ENCODE measurements around the gene PLCD3. TPM values are rescaled to one million over a fixed set of nuclear protein-coding genes. Genes with fewer than 3 reads are reported as not detected.
A peak's percentile ranks its signal among the peaks of the same experiment; 100 is the strongest.

PLCD3 gene
- total and polyA plus RNA-seq, 2 of the 13 experiments (the other 11 are each of a cell fraction or from before 2014, with no cell fraction given): 11.3 to 39.1 TPM

- TF ChIP-seq CCAR2 (optimal IDR thresholded peaks at IDR 0.05; ENCODE audit: low read depth, low read length) (no peak), ZNF34 (CRISPR knock-in tag; IDR thresholded peaks at IDR 0.05; ENCODE audit: borderline replicate concordance) (0 out of 2 replicates have a peak, but pooled peaks have one; percentile 46), GFI1 (CRISPR knock-in tag; IDR thresholded peaks at IDR 0.05; ENCODE audit: borderline replicate concordance) (no peak), ZFP37 (CRISPR knock-in tag; IDR thresholded peaks at IDR 0.05; ENCODE audit: borderline replicate concordance) (0 out of 2 replicates have a peak, but pooled peaks have one; percentile 83), SRSF1 (optimal IDR thresholded peaks at IDR 0.05; ENCODE audit: low read depth, low read length) (no peak), ZNF18 (CRISPR knock-in tag; IDR thresholded peaks at IDR 0.05; ENCODE audit: insufficient replicate concordance) (no peak), ZNF749 (CRISPR knock-in tag; IDR thresholded peaks at IDR 0.05; ENCODE audit: borderline replicate concordance) (no peak), EP300 (IDR thresholded peaks at IDR 0.05; ENCODE audit: low read depth in 2 of 2, low read length in 2 of 2) (no peak), EP300 (CRISPR knock-in tag; IDR thresholded peaks at IDR 0.05; ENCODE audit: borderline replicate concordance) (no peak), ZFP41 (CRISPR knock-in tag; IDR thresholded peaks at IDR 0.05; ENCODE audit: borderline replicate concordance) (no peak), GATAD2A (CRISPR knock-in tag; IDR thresholded peaks at IDR 0.05) (peak; percentile 30; the same call in 1 of the 2 replicates), ZNF703 (CRISPR knock-in tag; IDR thresholded peaks at IDR 0.05; ENCODE audit: borderline replicate concordance) (no peak), ZNF264 (CRISPR knock-in tag; IDR thresholded peaks at IDR 0.05) (peak; percentile 58; the same call in 1 of the 2 replicates)
Observed at GRCh38 chr17:45060382-45060796, 71.9 kb downstream of the PLCD3 start (continued).

Small RNA genes lying within 50 kb of the gene (microRNA-seq; reads per million reads assigned to microRNA genes)
- 0.51 reads per million for gene MIR6784

Small RNA genes lying within 50 kb of the gene (small RNA-seq; reads per million reads assigned to genes)
- 0 reads per million in 3 experiments for gene MIR6784 (ENCODE audit: insufficient read depth in 2 of 3, insufficient read length in 3 of 3, low read depth in 2 of 3, low replicate concordance in 1 of 3)
- gene RF00019 (ENCODE audit: insufficient read depth in 2 of 3, insufficient read length in 3 of 3, low read depth in 2 of 3, low replicate concordance in 1 of 3): 0 reads per million in 3 experiments

Other genes starting within 250 kb of the PLCD3 start
- 137 and 310 TPM in 2 replicates for gene EFTUD2, start 233.1 kb downstream of the PLCD3 start, total RNA-seq (2016; rRNA removed; fragmentation: Illumina TruSeq; extraction: Trizol)
- gene EFTUD2, start 233.1 kb downstream of the PLCD3 start, polyA plus RNA-seq (2011; rRNA removed): 107 and 111 TPM in 2 replicates
- 0.11 and 0.35 TPM in 2 replicates for gene GFAP, start 217.0 kb downstream of the PLCD3 start, total RNA-seq (2016; rRNA removed; fragmentation: Illumina TruSeq; extraction: Trizol)
- 0.16 and 0.29 TPM in 2 replicates for gene GFAP, start 217.0 kb downstream of the PLCD3 start, polyA plus RNA-seq (2011; rRNA removed)
- 14.5 and 15.3 TPM in 2 replicates for gene KIF18B, start 184.7 kb downstream of the PLCD3 start, total RNA-seq (2016; rRNA removed; fragmentation: Illumina TruSeq; extraction: Trizol)
- 13.2 and 15.2 TPM in 2 replicates for gene KIF18B, start 184.7 kb downstream of the PLCD3 start, polyA plus RNA-seq (2011; rRNA removed)
- 0.11 TPM in 1 of 2 replicates, not detected in the other for gene C1QL1, start 164.2 kb downstream of the PLCD3 start, total RNA-seq (2016; rRNA removed; fragmentation: Illumina TruSeq; extraction: Trizol)
- gene C1QL1, start 164.2 kb downstream of the PLCD3 start, polyA plus RNA-seq (2011; rRNA removed): 0.07 and 0.11 TPM in 2 replicates
- gene DCAKD, start 80.9 kb downstream of the PLCD3 start, total RNA-seq (2016; rRNA removed; fragmentation: Illumina TruSeq; extraction: Trizol): 29.2 and 31.1 TPM in 2 replicates
- gene DCAKD, start 80.9 kb downstream of the PLCD3 start, polyA plus RNA-seq (2011; rRNA removed): 25.9 and 30.2 TPM in 2 replicates
- gene NMT1, start 71.2 kb downstream of the PLCD3 start, total RNA-seq (2016; rRNA removed; fragmentation: Illumina TruSeq; extraction: Trizol): 142 and 194 TPM in 2 replicates
- gene NMT1, start 71.2 kb downstream of the PLCD3 start, polyA plus RNA-seq (2011; rRNA removed): 71.9 and 75.7 TPM in 2 replicates
- 8.8 and 16.1 TPM in 2 replicates for gene ACBD4, start 3.2 kb upstream of the PLCD3 start, total RNA-seq (2016; rRNA removed; fragmentation: Illumina TruSeq; extraction: Trizol)
- gene ACBD4, start 3.2 kb upstream of the PLCD3 start, polyA plus RNA-seq (2011; rRNA removed): 26.9 and 34.1 TPM in 2 replicates
- gene HEXIM1, start 16.0 kb upstream of the PLCD3 start, total RNA-seq (2016; rRNA removed; fragmentation: Illumina TruSeq; extraction: Trizol): 10.5 and 14.8 TPM in 2 replicates
- 16.3 and 16.6 TPM in 2 replicates for gene HEXIM1, start 16.0 kb upstream of the PLCD3 start, polyA plus RNA-seq (2011; rRNA removed)
- 27.1 and 30.8 TPM in 2 replicates for gene HEXIM2, start 29.4 kb upstream of the PLCD3 start, total RNA-seq (2016; rRNA removed; fragmentation: Illumina TruSeq; extraction: Trizol)
- gene HEXIM2, start 29.4 kb upstream of the PLCD3 start, polyA plus RNA-seq (2011; rRNA removed): 31.8 and 32.4 TPM in 2 replicates
- gene FMNL1, start 89.4 kb upstream of the PLCD3 start, total RNA-seq (2016; rRNA removed; fragmentation: Illumina TruSeq; extraction: Trizol): 0.39 and 0.53 TPM in 2 replicates
- 0.70 and 1.1 TPM in 2 replicates for gene FMNL1, start 89.4 kb upstream of the PLCD3 start, polyA plus RNA-seq (2011; rRNA removed)
- not detected in 2 replicates for gene SPATA32, start 129.6 kb upstream of the PLCD3 start, total RNA-seq (2016; rRNA removed; fragmentation: Illumina TruSeq; extraction: Trizol)
- not detected in 2 replicates for gene SPATA32, start 129.6 kb upstream of the PLCD3 start, polyA plus RNA-seq (2011; rRNA removed)
- 1.2 and 2.6 TPM in 2 replicates for gene MAP3K14, start 184.5 kb upstream of the PLCD3 start, total RNA-seq (2016; rRNA removed; fragmentation: Illumina TruSeq; extraction: Trizol)
- gene MAP3K14, start 184.5 kb upstream of the PLCD3 start, polyA plus RNA-seq (2011; rRNA removed): 2.6 and 4.0 TPM in 2 replicates